ENCODE results near the gene PKP4. TPM values are rescaled to one million over a fixed set of nuclear protein-coding genes. Genes with fewer than 3 reads are reported as not detected.

PKP4 gene
- total RNA-seq, 1 experiment from 2014 or later: 55.2 TPM

DNA sequence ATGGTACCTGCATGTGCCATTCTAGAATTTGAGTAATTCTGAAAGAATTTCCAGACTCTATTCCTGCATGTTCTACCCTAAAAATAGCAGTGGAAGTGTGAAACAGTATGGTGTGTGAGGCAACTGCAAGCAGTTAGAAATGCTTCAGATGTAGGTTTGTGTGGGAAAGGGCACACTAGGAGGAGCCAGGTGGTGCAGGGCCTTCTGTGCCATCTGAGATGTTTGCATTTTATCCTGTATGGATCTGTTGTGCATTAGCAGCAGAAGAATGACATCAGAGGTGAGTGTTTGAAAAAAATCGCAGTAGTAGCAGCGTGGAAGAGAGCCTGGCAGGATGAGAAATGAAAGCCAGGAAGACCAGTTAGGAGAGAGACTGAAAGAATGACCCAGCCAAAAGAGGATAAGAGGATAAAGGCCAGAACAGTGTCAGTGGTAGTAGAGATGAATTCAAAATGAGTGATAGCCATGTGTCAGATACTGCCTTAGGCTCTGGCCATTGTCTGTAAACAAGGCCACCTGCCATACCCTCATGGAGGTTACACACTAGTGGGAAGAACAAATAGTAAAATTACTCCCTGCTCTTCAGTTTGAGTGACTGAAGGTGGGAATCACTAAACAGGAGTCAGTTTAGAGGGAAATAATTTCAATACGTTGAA is 142.2 kb downstream of the PKP4 start:
- BruUV-seq (replicated peaks): no TSS peak
- Histone ChIP-seq H3K79me2 (ENCODE audit: insufficient read depth, low read length) (no peaks in the 10 kb centered on the region), H3K9me2 (ENCODE audit: insufficient read depth) (no peaks in the 10 kb centered on the region), H3K9me3 (ENCODE audit: control insufficient read depth in 1 of 2, insufficient read depth in 1 of 2, low read depth in 1 of 2, low read length in 2 of 2) (no peaks in the 10 kb centered on the region), H3K27me3 (ENCODE audit: insufficient read depth, low read length) (no peaks in the 10 kb centered on the region), H3K4me2 (ENCODE audit: low read length) (no peak overlapping the region), H3K36me3 (ENCODE audit: control insufficient read depth in 1 of 2, insufficient read depth in 2 of 2, low read length in 2 of 2) (no peaks in the 10 kb centered on the region), H3K27ac (ENCODE audit: low read depth, low read length) (no peak overlapping the region), H2AFZ (ENCODE audit: low read depth, low read length, poor library complexity, severe bottlenecking) (no peak overlapping the region), H3K4me3 (replicated peaks in 1 of 2; ENCODE audit: low read depth in 1 of 2, low read length in 2 of 2) (no peak overlapping the region), H3K4me1 (ENCODE audit: control insufficient read depth in 1 of 2, insufficient read depth in 2 of 2, low read length in 2 of 2) (peaks cover 0 to 10% of the 10 kb centered on the region in 2 experiments; a peak in 1 of 4 replicates), H3K9ac (ENCODE audit: low read length) (no peak overlapping the region), H4K20me1 (ENCODE audit: insufficient read depth) (no peaks in the 10 kb centered on the region)
- CTCF ChIA-PET: no interaction called here
- ATAC-seq (no peak), DNase-seq (ENCODE audit: low read depth, low spot score) (no peak)
- RAD21 ChIA-PET (ENCODE audit: low non-redundant PET in 1 of 2, low total read pairs in 2 of 2, uncharacterized antibody in 2 of 2, unreplicated experiment in 2 of 2): no interaction called here
- TF ChIP-seq, protein P1, sequence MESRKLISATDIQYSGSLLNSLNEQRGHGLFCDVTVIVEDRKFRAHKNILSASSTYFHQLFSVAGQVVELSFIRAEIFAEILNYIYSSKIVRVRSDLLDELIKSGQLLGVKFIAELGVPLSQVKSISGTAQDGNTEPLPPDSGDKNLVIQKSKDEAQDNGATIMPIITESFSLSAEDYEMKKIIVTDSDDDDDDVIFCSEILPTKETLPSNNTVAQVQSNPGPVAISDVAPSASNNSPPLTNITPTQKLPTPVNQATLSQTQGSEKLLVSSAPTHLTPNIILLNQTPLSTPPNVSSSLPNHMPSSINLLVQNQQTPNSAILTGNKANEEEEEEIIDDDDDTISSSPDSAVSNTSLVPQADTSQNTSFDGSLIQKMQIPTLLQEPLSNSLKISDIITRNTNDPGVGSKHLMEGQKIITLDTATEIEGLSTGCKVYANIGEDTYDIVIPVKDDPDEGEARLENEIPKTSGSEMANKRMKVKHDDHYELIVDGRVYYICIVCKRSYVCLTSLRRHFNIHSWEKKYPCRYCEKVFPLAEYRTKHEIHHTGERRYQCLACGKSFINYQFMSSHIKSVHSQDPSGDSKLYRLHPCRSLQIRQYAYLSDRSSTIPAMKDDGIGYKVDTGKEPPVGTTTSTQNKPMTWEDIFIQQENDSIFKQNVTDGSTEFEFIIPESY (IDR thresholded peaks at IDR 0.05; ENCODE audit: extremely low read depth, insufficient replicate concordance, low read length): no peak
- TF ChIP-seq CBX3 (IDR thresholded peaks at IDR 0.05; ENCODE audit: low read depth) (no peak), EGR1 (IDR thresholded peaks at IDR 0.05; ENCODE audit: low read depth) (no peak), SRF (IDR thresholded peaks at IDR 0.05; ENCODE audit: low read depth) (no peak), JUND (IDR thresholded peaks at IDR 0.05) (no peak), ZNF274 (IDR thresholded peaks at IDR 0.05; ENCODE audit: low read depth, low read length) (no peak), FOSL1 (IDR thresholded peaks at IDR 0.05; ENCODE audit: low read depth) (no peak), ELF1 (IDR thresholded peaks at IDR 0.05; ENCODE audit: borderline replicate concordance, low read depth) (no peak), POLR2A (IDR thresholded peaks at IDR 0.05; ENCODE audit: borderline replicate concordance, extremely low read depth, insufficient read depth, insufficient read length) (no peak), POLR2AphosphoS5 (IDR thresholded peaks at IDR 0.05; ENCODE audit: low read depth, low read length) (no peak), CEBPB (IDR thresholded peaks at IDR 0.05; ENCODE audit: low read depth) (no peak), YY1 (IDR thresholded peaks at IDR 0.05; ENCODE audit: extremely low read depth, insufficient replicate concordance, low read depth, low read length) (no peak), RAD21 (IDR thresholded peaks at IDR 0.05; ENCODE audit: low read depth) (no peak), SIN3A (IDR thresholded peaks at IDR 0.05; ENCODE audit: low read depth) (no peak), TCF7L2 (IDR thresholded peaks at IDR 0.05; ENCODE audit: borderline replicate concordance, extremely low read depth, insufficient read depth, insufficient read length) (no peak), SP1 (IDR thresholded peaks at IDR 0.05; ENCODE audit: low read depth) (no peak), EZH2phosphoT487 (IDR thresholded peaks at IDR 0.05; ENCODE audit: borderline replicate concordance) (no peak)
- POLR2A ChIA-PET: no interaction called here
- intact Hi-C loops (cut with micrococcal nuclease): no loop called here

Data from HCT116 (cell line).